NCI-H2029 treated with DMSO at 0.1 percent for 48 hours (cell line): ENCODE results near the gene ZSWIM4.

ENCODE experiments used
- DNase-seq: peaks from one replicate; lab custom pipeline; 2025; lab: John Stamatoyannopoulos, UW

The ZSWIM4 gene

DNA sequence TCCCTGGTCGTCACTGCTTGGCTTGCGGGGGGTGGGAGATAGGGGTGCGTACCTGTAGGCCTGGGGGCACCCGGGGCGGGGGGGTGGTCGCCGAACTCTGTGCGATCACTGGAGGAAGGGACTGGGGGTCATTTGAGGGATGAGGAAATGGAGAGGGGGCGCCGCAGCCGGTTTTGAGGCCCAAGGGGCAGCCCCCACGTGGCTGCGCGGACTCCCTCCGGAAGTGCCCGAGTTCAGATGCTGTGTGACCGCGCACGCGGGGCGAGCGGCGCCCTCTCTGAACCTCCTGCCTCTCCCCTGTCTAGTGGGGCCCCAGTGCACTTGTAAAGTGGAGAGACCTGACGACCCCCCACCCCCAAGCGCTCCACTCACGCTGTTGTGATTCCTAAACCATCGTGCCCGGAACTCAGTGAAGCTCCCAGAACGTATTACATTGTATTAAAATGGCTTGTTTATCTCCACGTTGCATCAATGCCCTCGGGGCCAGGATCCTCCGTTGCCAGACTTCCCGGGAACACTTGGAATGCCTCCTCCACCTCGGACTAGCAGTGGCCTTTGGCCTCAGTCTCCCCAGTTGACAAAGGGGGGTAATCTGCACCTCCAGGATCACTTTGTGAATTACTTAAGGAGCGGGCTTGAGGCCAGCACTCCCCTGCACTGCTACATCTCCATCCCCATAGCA, 78.7 kb downstream of the ZSWIM4 start:
- DNase-seq: no peak

DNA sequence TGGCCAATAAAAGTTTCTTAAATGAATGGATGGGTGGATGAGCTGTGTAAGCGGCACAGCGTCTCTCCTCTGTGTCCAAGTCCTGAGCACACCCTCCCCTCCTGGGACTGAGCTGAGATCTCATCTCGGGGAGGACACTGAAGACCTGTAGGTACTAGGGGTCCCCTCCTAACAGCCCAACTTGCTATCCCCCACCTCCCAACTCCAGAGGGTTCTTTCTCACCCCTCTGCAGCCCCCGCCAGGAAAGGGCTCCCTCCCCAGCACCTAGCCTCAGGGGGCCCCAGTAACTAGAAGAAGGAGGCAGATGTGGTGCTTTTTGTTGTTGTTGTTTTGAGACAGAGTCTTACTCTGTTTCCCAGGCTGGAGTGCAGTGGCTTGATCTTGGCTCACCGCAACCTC, 80.6 kb downstream of the ZSWIM4 start:
- DNase-seq: no peak

DNA sequence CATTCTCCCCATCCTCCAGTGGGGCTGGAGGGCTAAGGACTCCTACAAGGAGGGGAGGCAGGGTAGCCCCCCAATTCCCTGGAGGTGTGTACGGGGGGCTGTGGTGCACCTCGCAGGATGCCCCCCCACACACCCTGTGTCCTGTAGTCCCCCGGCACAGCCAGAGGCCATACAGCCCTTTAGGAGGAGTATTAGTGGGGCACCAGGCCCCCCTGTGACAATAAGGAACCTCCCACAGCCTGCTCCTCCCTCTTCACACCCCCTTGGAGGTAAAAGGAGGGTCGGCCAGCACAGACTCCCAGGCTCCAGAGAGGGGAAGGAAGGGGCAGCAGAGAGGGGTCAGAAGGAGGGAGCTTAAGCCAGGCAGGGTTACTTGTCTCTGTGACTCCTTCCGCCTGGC, 81.6 kb downstream of the ZSWIM4 start, which contains the start of gene NANOS3:
TSS of gene NANOS3 (plus strand) at position 301 of the 400 bp plus-strand sequence. CDS start 115 bp downstream, outside the sequence.
- no peak for DNase-seq

DNA sequence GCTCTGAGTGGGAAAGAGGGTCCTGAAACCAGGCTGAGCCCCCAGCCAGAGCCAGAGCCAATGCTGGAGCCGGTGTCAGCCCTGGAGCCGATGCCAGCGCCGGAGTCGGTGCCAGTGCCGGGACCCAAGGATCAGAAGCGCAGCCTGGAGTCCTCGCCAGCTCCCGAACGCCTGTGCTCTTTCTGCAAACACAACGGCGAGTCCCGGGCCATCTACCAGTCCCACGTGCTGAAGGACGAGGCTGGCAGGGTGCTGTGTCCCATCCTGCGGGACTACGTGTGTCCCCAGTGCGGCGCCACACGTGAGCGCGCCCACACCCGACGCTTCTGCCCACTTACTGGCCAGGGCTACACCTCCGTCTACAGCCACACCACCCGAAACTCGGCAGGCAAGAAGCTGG, 82.1 kb downstream of the ZSWIM4 start:
- no peak for DNase-seq

DNA sequence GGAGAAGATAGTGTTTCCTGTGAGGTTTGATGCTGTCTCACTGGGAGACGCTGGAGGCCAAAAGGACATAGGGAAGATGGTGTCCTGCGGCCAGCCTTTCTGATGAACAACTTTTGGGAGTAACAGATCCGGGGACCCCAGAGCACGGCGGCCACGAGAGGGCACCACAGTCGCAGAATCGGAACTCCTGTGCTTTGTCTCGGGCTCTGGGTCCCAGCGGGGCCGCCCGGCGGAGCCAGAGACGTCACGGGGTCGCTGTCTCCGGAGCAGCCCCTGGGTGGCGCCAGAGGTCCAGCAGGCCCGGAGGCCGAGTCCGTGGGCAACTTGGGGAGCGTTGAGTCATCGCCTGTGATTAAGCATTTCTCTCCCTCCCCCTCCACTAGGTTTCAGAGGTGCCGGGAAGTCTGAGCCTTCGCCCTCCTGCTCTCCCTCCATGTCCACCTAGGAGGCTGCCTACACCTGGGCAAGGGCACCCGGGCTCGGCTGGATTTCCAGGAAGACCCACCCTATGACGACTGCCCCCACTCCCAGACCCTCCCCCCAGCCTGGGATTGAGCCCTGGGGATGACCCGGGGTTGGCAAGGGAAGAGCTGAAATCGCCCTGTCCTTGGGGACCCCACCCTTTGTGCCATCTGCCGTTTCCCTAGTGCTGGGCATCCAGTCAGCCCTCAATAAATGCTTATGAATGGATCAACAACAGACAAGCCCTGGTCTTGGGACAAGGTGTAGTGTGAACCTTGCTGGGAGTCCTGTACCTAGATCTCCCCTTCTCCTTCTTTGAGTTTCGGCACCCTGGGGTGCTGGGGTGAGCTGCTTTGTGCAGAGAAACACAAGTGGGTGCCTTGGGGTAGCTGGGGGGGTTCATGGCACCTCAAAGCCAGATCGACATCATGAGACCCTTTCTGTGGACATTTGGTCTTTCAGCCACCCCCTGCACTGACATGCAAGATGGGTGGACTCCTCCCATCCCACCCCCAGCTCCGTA, 85.1 kb downstream of the ZSWIM4 start:
- peak; percentile 76 for DNase-seq

DNA sequence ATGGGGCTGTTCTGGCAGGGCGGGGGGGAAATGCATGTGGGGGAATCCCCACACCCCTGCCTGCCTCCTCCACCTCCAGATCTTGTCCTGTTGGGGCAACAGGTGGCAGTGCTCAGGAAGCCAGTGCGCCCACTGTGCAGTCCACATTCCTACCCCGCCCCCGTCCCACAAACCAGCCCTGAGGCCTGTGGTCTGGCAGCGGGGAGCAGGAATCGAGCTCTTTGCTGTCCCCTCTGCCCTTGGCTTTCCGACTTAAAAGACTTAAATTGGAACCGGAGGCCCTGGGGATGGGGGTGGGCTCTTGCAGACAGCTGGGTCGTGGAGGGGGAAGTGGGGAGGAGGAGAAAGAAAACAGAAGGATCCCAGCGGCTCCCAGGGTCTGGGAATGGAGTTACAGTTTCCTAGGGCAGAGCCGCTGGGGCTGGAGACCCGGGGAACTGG, 86.0 kb downstream of the ZSWIM4 start:
- DNase-seq: no peak
